AG10803 (cell line): Measurements from ENCODE around the gene TMEM154.

ENCODE experiments used
- DNase-seq: peaks from one replicate; pipeline ENCODE4 v3.0.0; 2010; ENCODE audit warnings: low read depth
- H3K4me3 ChIP-seq: 2 replicates; pipeline ENCODE4 v1.5.1; 2011; ENCODE audit warnings: mild to moderate bottlenecking, low read length, control low read depth
- TF ChIP-seq, protein P1 (sequence below): conservative IDR thresholded peaks from 2 replicates; pipeline ENCODE4 v1.5.1; 2011; ENCODE audit warnings: mild to moderate bottlenecking, low read length, control low read depth, inconsistent platforms

TMEM154 gene

DNA sequence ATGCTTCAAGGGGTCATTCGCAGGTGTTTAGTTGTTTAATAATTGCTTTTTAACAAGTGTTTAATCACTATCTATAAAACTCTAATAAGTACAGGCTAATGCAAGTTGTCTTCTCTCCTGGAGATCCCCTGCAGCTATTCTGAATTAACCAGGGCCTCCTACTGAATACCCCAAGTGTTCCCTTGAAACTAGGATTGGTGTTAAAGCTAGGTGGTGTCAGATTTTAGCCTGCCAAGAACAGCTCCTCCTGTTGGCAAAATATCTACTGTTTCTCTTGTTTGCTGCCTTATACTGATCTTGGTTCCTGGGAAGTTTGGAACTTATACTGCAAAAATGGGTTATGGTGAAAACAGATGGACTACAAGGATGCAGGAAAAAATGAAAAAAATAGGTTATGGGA is 26.1 kb upstream of the TMEM154 start:
- no peak overlapping the region for H3K4me3 ChIP-seq
- TF ChIP-seq, protein P1, sequence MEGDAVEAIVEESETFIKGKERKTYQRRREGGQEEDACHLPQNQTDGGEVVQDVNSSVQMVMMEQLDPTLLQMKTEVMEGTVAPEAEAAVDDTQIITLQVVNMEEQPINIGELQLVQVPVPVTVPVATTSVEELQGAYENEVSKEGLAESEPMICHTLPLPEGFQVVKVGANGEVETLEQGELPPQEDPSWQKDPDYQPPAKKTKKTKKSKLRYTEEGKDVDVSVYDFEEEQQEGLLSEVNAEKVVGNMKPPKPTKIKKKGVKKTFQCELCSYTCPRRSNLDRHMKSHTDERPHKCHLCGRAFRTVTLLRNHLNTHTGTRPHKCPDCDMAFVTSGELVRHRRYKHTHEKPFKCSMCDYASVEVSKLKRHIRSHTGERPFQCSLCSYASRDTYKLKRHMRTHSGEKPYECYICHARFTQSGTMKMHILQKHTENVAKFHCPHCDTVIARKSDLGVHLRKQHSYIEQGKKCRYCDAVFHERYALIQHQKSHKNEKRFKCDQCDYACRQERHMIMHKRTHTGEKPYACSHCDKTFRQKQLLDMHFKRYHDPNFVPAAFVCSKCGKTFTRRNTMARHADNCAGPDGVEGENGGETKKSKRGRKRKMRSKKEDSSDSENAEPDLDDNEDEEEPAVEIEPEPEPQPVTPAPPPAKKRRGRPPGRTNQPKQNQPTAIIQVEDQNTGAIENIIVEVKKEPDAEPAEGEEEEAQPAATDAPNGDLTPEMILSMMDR: no peak
- DNase-seq: no peak

GRCh38 chr4:152704788-152705187 is 25.0 kb upstream of the TMEM154 start:
- TF ChIP-seq, protein P1: no peak
- no peak overlapping the region for H3K4me3 ChIP-seq
- no peak for DNase-seq

DNA sequence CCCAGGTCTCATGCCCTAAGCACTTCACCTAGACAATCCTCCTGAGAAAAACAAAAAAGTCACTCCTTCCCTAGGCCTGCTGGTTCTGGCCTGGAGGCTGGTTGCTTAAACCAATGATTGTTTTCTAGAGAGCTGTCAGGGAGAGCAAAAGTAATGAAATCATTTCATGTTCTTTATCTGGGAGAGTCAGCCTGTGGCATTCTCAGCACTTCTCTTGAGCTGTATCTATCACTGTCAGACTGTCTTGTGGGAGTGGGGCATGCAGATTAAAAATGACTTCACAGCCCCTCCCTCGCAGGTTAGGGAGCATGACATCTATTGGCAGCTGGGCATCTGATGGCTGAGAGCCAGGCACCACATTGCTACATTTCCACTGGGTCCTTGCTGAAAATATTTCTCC is 20.4 kb upstream of the TMEM154 start:
- no peak for DNase-seq
- H3K4me3 ChIP-seq: no peak overlapping the region
- TF ChIP-seq, protein P1: no peak

GRCh38 chr4:152699313-152699712 is 19.5 kb upstream of the TMEM154 start:
- TF ChIP-seq, protein P1: no peak
- no peak overlapping the region for H3K4me3 ChIP-seq
- DNase-seq: no peak

- no peak for DNase-seq
- H3K4me3 ChIP-seq: no peak overlapping the region
- TF ChIP-seq, protein P1: no peak
Measured at GRCh38 chr4:152698089-152698499, 18.3 kb upstream of the TMEM154 start.

DNA sequence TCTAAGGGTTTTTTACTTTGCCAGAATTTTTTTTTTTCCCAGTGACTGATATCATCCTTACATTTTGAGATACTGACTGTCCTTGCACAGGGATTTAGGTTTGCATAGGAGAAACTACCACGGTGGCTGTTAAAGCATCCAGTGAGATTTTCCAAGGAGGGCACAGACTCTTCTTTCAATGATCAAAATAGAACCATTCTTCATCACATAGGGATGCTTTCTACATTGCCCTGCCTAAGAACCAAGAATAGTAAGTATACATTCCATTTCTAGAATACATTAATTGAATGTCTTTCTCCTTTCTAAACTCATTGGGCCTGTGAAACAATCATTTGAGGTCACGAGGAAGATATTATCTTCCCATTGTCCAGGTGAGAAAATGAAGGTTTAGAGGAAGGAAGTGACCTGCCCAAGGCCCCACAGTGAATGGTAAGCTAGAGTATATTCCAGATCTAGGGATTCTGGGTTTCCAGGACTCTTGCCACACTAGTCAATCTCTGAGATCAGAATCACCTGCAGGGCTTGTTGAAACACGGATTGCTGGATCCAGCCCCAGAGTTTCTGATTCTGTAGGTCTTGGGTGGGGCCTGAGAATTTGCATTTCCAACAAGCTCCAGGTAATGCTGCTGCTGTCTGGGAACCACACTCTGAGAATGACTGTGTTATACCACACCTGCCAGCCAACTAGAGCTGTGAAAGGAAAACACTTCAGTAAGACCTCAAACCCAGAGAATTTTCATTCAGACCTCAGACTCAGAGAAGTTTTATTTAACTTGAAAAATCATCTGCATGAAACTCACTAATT is 17.7 kb upstream of the TMEM154 start:
- TF ChIP-seq, protein P1: no peak
- no peak overlapping the region for H3K4me3 ChIP-seq
- no peak for DNase-seq

DNA sequence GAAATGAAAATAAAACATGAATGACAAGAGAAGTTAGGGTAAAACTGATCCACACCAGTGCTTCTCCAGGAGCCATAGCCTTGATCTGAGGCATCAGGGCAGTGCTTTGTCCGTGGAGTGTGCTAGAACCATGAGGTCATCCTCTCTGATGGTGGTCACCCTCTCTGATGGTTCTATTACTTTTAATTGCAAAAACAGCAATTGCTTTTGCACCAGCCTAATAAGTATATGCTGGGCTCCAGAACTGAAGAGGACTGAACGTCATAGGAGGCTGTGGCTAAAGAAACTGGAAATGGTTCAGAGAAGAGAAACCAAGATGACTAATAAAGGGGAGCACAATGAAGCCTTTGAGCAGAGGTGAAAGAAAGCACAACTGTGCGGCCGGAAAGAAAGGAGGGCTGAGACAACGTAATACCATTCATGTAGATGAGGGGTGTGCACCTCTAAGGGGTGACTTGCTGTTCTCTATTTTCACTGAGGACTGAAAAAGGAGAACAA is 17.0 kb upstream of the TMEM154 start:
- no peak overlapping the region for H3K4me3 ChIP-seq
- TF ChIP-seq, protein P1: no peak
- no peak for DNase-seq
